ENCODE measurements around the gene CSNK1D.

- TF ChIP-seq CTCF (IDR thresholded peaks at IDR 0.05): no peak
- TF ChIP-seq POLR2A (IDR thresholded peaks at IDR 0.05): no peak
Measured at GRCh38 chr17:82316651-82317393, 43.3 kb upstream of the CSNK1D start.

All from suprapubic skin (tissue), 3 donors.